Neural cell (in vitro differentiated cells): Measurements from ENCODE around the gene PRKCE. TPM values are rescaled to one million over a fixed set of nuclear protein-coding genes. Genes with fewer than 3 reads are reported as not detected.

ENCODE experiments used
- H2AFZ ChIP-seq: fragments of 200-600, 300-800 bp; sonication (generic), shearing (Covaris generic); 2 replicates; pipeline ENCODE4 v1.6.0; 2014; ENCODE audit warnings: low read depth, mild to moderate bottlenecking, antibody characterized with exemption, low read length, moderate library complexity
- H3F3A ChIP-seq: fragments of 200-600 bp; shearing (Covaris generic); 2 replicates; pipeline ENCODE4 v1.6.1; 2016; ENCODE audit warnings: mild to moderate bottlenecking, moderate library complexity, mixed read lengths, antibody characterized with exemption, low read length; ENCODE audit not compliant: insufficient read depth, poor library complexity, severe bottlenecking
- H3K27ac ChIP-seq: fragments of 200-600, 300-800 bp; sonication (generic), shearing (Covaris generic); 2 replicates; pipeline ENCODE4 v1.5.1; 2014; ENCODE audit warnings: mild to moderate bottlenecking, low read length, moderate library complexity
- H3K27me3 ChIP-seq: fragments of 300-800, 200-600 bp; sonication (generic), shearing (Covaris generic); 2 replicates; pipeline ENCODE4 v1.6.0; 2014; ENCODE audit warnings: mild to moderate bottlenecking, low read depth, low read length, moderate library complexity; ENCODE audit not compliant: insufficient read depth
- H3K36me3 ChIP-seq: fragments of 300-800, 200-600 bp; sonication (generic), shearing (Covaris generic); 2 replicates; pipeline ENCODE4 v1.5.1; 2014; ENCODE audit warnings: mild to moderate bottlenecking, antibody characterized with exemption, low read length, moderate library complexity; ENCODE audit not compliant: insufficient read depth
- H3K4me2 ChIP-seq: fragments of 300-800, 200-600 bp; sonication (generic), shearing (Covaris generic); 2 replicates; pipeline ENCODE4 v1.6.0; 2014; ENCODE audit warnings: mild to moderate bottlenecking, low read length
- H3K4me3 ChIP-seq: fragments of 300-800, 200-600 bp; sonication (generic), shearing (Covaris generic); 2 replicates; pipeline ENCODE4 v1.5.1; 2014; ENCODE audit warnings: mild to moderate bottlenecking, low read length, moderate library complexity
- H3K79me2 ChIP-seq: fragments of 200-600 bp; shearing (Covaris generic); replicated peaks from 2 replicates; pipeline ENCODE4 v1.6.0; 2014; ENCODE audit warnings: mild to moderate bottlenecking, low read length, moderate library complexity; ENCODE audit not compliant: insufficient read depth
- H3K9ac ChIP-seq: fragments of 300-800, 200-600 bp; sonication (generic), shearing (Covaris generic); 2 replicates; pipeline ENCODE4 v1.6.1; 2016; ENCODE audit warnings: mild to moderate bottlenecking, low read length, mixed read lengths
- H3K9me2 ChIP-seq: fragments of 200-600 bp; shearing (Covaris generic); 2 replicates; pipeline ENCODE4 v1.6.1; 2016; ENCODE audit warnings: mild to moderate bottlenecking, low read length, mixed read lengths; ENCODE audit not compliant: insufficient read depth
- H3K9me3 ChIP-seq: fragments of 200-600, 300-800 bp; sonication (generic), shearing (Covaris generic); 2 replicates; pipeline ENCODE4 v1.6.1; 2016; ENCODE audit warnings: mild to moderate bottlenecking, mixed run types, low read length, moderate library complexity, mixed read lengths
- H4K20me1 ChIP-seq: fragments of 200-600 bp; shearing (Covaris generic); 2 replicates; pipeline ENCODE4 v1.6.1; 2016; ENCODE audit warnings: mild to moderate bottlenecking, mixed run types; ENCODE audit not compliant: insufficient read depth
- EP300 ChIP-seq: fragments of 450-650 bp; conservative IDR thresholded peaks from 2 replicates; pipeline ENCODE4 v1.6.1; 2014; ENCODE audit warnings: antibody characterized with exemption, mild to moderate bottlenecking, moderate library complexity; ENCODE audit not compliant: poor library complexity, severe bottlenecking
- EZH2 ChIP-seq: fragments of 200-600, 300-800 bp; shearing (Covaris generic), sonication (generic); IDR thresholded peaks from 2 replicates; pipeline ENCODE4 v1.6.1; 2014; ENCODE audit warnings: antibody characterized with exemption, low read length, borderline replicate concordance, mild to moderate bottlenecking; ENCODE audit not compliant: insufficient read depth, poor library complexity, severe bottlenecking
- MXI1 ChIP-seq: fragments of 450-650 bp; conservative IDR thresholded peaks from 2 replicates; pipeline ENCODE4 v1.6.1; 2014; ENCODE audit warnings: antibody characterized with exemption, mild to moderate bottlenecking; ENCODE audit not compliant: poor library complexity, severe bottlenecking
- POLR2AphosphoS5 ChIP-seq: IDR thresholded peaks from 2 replicates; pipeline ENCODE4 v1.6.1; 2012
- RAD21 ChIP-seq: fragments of 450-650 bp; conservative IDR thresholded peaks from 2 replicates; pipeline ENCODE4 v1.6.1; 2014; ENCODE audit warnings: antibody characterized with exemption, mild to moderate bottlenecking, moderate library complexity
- SMC3 ChIP-seq: fragments of 450-650 bp; conservative IDR thresholded peaks from 2 replicates; pipeline ENCODE4 v1.6.1; 2014; ENCODE audit warnings: antibody characterized with exemption, mild to moderate bottlenecking, moderate library complexity; ENCODE audit not compliant: poor library complexity
- TAF1 ChIP-seq: IDR thresholded peaks from 2 replicates; pipeline ENCODE4 v1.6.1; 2012; ENCODE audit warnings: low read depth
- polyA plus RNA-seq: library from polyadenylated mRNA; depleted of rRNA; stranded (reverse); fragments of >200 nt; gene quantifications from 2 replicates; pipeline ENCODE4 v1.2.3, GENCODE V29; 2014
- TF ChIP-seq, protein P1 (sequence below): IDR thresholded peaks from 2 replicates; pipeline ENCODE4 v1.6.1; 2012; ENCODE audit warnings: borderline replicate concordance
- TF ChIP-seq, protein P2 (sequence below): fragments of 450-650 bp; IDR thresholded peaks from 2 replicates; pipeline ENCODE4 v1.5.1; 2014; ENCODE audit warnings: antibody characterized with exemption, mild to moderate bottlenecking, moderate library complexity; ENCODE audit not compliant: poor library complexity, severe bottlenecking

Gene PRKCE
- polyA plus RNA-seq, 1 donor from 2014 or later: 5.4 TPM

DNA sequence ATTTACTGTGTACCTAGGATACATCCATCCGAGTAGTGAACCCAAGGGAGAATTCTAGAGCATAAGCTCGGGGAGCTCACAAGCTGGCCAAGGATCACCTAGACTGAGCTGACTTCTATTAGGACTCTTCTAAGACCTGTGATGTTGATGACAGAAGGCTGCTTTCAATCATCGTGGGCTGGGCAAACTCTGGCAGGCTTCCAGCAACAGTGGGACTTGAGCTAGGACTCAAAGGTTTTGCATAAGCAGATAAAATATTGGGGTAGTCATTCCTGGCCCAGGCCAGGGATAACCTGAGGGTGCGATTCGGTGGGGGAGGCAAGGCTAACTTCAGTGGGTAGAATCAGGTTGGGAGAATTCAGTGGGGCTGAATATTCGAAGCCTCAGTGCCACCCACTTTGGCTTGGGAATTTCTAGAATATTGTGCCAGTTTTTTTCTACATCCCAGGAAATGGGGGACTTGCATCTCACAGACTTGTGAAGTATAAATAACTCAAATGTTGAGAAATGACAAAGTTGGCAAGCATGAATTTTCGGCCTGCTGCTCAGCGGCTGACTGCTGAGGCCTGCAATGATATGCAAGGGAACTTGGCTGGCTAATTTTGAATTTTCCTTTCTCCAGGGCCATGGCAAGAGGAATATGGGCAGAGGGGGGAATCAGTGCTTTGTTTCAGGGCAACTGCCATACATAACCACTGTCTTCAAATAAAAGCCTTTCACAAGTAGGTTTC, 274.3 kb downstream of the PRKCE start:
- no peaks in the 10 kb centered on the region for H3K79me2 ChIP-seq
- H3K9ac ChIP-seq: no peak overlapping the region
- TF ChIP-seq RAD21 (no peak), EP300 (no peak), EZH2 (no peak), SMC3 (no peak), TAF1 (no peak), POLR2AphosphoS5 (no peak), MXI1 (no peak)
- TF ChIP-seq, protein P1, sequence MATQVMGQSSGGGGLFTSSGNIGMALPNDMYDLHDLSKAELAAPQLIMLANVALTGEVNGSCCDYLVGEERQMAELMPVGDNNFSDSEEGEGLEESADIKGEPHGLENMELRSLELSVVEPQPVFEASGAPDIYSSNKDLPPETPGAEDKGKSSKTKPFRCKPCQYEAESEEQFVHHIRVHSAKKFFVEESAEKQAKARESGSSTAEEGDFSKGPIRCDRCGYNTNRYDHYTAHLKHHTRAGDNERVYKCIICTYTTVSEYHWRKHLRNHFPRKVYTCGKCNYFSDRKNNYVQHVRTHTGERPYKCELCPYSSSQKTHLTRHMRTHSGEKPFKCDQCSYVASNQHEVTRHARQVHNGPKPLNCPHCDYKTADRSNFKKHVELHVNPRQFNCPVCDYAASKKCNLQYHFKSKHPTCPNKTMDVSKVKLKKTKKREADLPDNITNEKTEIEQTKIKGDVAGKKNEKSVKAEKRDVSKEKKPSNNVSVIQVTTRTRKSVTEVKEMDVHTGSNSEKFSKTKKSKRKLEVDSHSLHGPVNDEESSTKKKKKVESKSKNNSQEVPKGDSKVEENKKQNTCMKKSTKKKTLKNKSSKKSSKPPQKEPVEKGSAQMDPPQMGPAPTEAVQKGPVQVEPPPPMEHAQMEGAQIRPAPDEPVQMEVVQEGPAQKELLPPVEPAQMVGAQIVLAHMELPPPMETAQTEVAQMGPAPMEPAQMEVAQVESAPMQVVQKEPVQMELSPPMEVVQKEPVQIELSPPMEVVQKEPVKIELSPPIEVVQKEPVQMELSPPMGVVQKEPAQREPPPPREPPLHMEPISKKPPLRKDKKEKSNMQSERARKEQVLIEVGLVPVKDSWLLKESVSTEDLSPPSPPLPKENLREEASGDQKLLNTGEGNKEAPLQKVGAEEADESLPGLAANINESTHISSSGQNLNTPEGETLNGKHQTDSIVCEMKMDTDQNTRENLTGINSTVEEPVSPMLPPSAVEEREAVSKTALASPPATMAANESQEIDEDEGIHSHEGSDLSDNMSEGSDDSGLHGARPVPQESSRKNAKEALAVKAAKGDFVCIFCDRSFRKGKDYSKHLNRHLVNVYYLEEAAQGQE: no peak
- TF ChIP-seq, protein P2, sequence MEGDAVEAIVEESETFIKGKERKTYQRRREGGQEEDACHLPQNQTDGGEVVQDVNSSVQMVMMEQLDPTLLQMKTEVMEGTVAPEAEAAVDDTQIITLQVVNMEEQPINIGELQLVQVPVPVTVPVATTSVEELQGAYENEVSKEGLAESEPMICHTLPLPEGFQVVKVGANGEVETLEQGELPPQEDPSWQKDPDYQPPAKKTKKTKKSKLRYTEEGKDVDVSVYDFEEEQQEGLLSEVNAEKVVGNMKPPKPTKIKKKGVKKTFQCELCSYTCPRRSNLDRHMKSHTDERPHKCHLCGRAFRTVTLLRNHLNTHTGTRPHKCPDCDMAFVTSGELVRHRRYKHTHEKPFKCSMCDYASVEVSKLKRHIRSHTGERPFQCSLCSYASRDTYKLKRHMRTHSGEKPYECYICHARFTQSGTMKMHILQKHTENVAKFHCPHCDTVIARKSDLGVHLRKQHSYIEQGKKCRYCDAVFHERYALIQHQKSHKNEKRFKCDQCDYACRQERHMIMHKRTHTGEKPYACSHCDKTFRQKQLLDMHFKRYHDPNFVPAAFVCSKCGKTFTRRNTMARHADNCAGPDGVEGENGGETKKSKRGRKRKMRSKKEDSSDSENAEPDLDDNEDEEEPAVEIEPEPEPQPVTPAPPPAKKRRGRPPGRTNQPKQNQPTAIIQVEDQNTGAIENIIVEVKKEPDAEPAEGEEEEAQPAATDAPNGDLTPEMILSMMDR: no peak
- H3K9me3 ChIP-seq: no peaks in the 10 kb centered on the region
- H3F3A ChIP-seq: peaks cover 5% of the 10 kb centered on the region
- H3K4me2 ChIP-seq: no peak overlapping the region
- H4K20me1 ChIP-seq: no peaks in the 10 kb centered on the region
- no peak overlapping the region for H3K4me3 ChIP-seq
- H3K9me2 ChIP-seq: no peaks in the 10 kb centered on the region
- no peak overlapping the region for H3K27ac ChIP-seq
- H3K36me3 ChIP-seq: no peaks in the 10 kb centered on the region
- no peaks in the 10 kb centered on the region for H3K27me3 ChIP-seq
- no peak overlapping the region for H2AFZ ChIP-seq

DNA sequence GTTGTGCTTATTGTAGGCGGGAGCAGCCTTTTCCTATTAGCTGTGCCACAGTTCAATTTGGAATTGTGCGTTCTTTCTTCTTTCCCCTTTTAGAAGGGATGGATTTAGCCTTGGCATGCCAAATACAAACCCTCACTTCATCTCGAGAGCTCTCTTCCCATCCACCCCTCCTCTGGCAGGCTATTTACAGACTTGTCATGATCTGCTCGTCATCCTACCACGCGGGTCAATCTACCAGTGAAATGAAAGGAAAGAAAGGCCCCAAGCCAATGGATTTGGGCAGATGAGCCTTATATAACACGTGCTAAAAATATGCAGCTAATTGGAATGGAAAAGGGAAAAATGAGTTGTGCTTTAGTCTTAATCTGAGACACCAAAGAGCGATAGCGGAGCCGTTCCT, 277.5 kb downstream of the PRKCE start:
- Histone ChIP-seq H3K27ac (no peak overlapping the region), H3K27me3 (no peaks in the 10 kb centered on the region), H2AFZ (no peak overlapping the region), H3K9ac (no peak overlapping the region), H3K36me3 (no peaks in the 10 kb centered on the region), H4K20me1 (no peaks in the 10 kb centered on the region), H3K9me2 (no peaks in the 10 kb centered on the region), H3F3A (no peaks in the 10 kb centered on the region), H3K9me3 (no peaks in the 10 kb centered on the region), H3K79me2 (no peaks in the 10 kb centered on the region), H3K4me3 (no peak overlapping the region), H3K4me2 (no peak overlapping the region)
- TF ChIP-seq RAD21: no peak
- no peak for TF ChIP-seq MXI1
- TF ChIP-seq, protein P1: no peak
- no peak for TF ChIP-seq SMC3
- TF ChIP-seq TAF1: no peak
- TF ChIP-seq EZH2: no peak
- TF ChIP-seq EP300: no peak
- TF ChIP-seq, protein P2: no peak
- TF ChIP-seq POLR2AphosphoS5: no peak
